ENCODE measurements around the gene ADIPOR2.

GRCh38 chr12:1703771-1704722, 13.2 kb downstream of the ADIPOR2 start:
- TF ChIP-seq TEAD4 (IDR thresholded peaks at IDR 0.05), result no peak
- no peak for TF ChIP-seq MAX (IDR thresholded peaks at IDR 0.05)
- TF ChIP-seq CREB1 (IDR thresholded peaks at IDR 0.05; ENCODE audit: low read depth), result no peak
- no peak for TF ChIP-seq EP300 (IDR thresholded peaks at IDR 0.05; ENCODE audit: borderline replicate concordance)
- TF ChIP-seq REST (IDR thresholded peaks at IDR 0.05; ENCODE audit: low read depth), result no peak
- no peak for TF ChIP-seq RAD21 (IDR thresholded peaks at IDR 0.05; ENCODE audit: low read depth)
- TF ChIP-seq YY1 (IDR thresholded peaks at IDR 0.05; ENCODE audit: low read depth), result no peak
- no peak for TF ChIP-seq EGR1 (IDR thresholded peaks at IDR 0.05)
- no peak for TF ChIP-seq FOXM1 (IDR thresholded peaks at IDR 0.05; ENCODE audit: borderline replicate concordance, low read depth)
- no peak for TF ChIP-seq CEBPB (IDR thresholded peaks at IDR 0.05)
- TF ChIP-seq TAF1 (IDR thresholded peaks at IDR 0.05; ENCODE audit: low read depth), result no peak
- TF ChIP-seq NFIC (IDR thresholded peaks at IDR 0.05), result no peak
